ENCODE results near the gene ZRANB2.
A peak's percentile ranks its signal among the peaks of the same experiment; 100 is the strongest.

Gene ZRANB2

GRCh38 chr1:71033136-71033535 lies 47.7 kb downstream of the ZRANB2 start:
- intact Hi-C loops (cut with DNase I) = no loop called here
- DNase-seq = no peak

GRCh38 chr1:71031426-71031825 lies 49.4 kb downstream of the ZRANB2 start:
- intact Hi-C loops (cut with DNase I) = no loop called here
- no peak for DNase-seq

GRCh38 chr1:71030026-71030425 lies 50.8 kb downstream of the ZRANB2 start:
- DNase-seq = no peak
- intact Hi-C loops (cut with DNase I) = no loop called here

GRCh38 chr1:71028981-71029380 lies 51.9 kb downstream of the ZRANB2 start:
- intact Hi-C loops (cut with DNase I) = no loop called here
- DNase-seq = no peak

- intact Hi-C loops (cut with DNase I) = no loop called here
- DNase-seq = no peak
Measured at GRCh38 chr1:71027991-71028390, 52.8 kb downstream of the ZRANB2 start.

- intact Hi-C loops (cut with DNase I) = no loop called here
- DNase-seq = no peak
Measured at GRCh38 chr1:71026093-71026492, 54.7 kb downstream of the ZRANB2 start.

- no peak for DNase-seq
- intact Hi-C loops (cut with DNase I) = no loop called here
Measured at GRCh38 chr1:71023515-71023914, 57.3 kb downstream of the ZRANB2 start.

GRCh38 chr1:71019233-71019969 lies 61.4 kb downstream of the ZRANB2 start:
- DNase-seq = peak in 2 of 10 donors; percentile 47 to 59
- intact Hi-C loops (cut with DNase I) = no loop called here

GRCh38 chr1:71018791-71019190 lies 62.0 kb downstream of the ZRANB2 start:
- no peak for DNase-seq
- intact Hi-C loops (cut with DNase I) = no loop called here

- intact Hi-C loops (cut with DNase I) = no loop called here
- DNase-seq = no peak
Measured at GRCh38 chr1:71015745-71016144, 65.1 kb downstream of the ZRANB2 start.

GRCh38 chr1:71014178-71014579 lies 66.7 kb downstream of the ZRANB2 start:
- DNase-seq = no peak
- intact Hi-C loops (cut with DNase I) = no loop called here
